ENCODE data around the gene ARHGEF12.

DNA sequence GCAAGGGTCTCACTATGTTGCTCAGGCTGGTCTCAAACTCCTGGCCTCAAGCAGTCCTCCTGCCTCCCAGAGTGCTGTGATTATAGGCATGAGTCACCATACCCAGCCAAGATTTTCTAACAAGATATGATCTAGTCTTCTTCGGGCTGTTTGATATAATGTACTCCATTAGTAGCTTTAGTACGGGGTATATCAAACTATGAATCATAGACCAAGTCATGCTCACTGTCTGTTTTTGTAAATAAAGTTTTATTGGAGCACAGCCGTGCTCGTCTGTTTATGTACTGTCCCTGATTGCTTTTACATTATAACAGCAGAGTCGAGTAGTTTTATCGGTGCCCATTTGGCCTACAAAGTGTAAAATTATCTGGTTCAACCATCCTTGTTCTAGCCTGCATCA is 131.4 kb downstream of the ARHGEF12 start:
- TF ChIP-seq TEAD4 (IDR thresholded peaks at IDR 0.05) (no peak), TAF1 (IDR thresholded peaks at IDR 0.05; ENCODE audit: low read depth) (no peak), YY1 (IDR thresholded peaks at IDR 0.05; ENCODE audit: low read depth) (no peak), FOXM1 (IDR thresholded peaks at IDR 0.05; ENCODE audit: borderline replicate concordance, low read depth) (no peak), CREB1 (IDR thresholded peaks at IDR 0.05; ENCODE audit: low read depth) (no peak), EGR1 (IDR thresholded peaks at IDR 0.05) (no peak), CEBPB (IDR thresholded peaks at IDR 0.05) (no peak), NFIC (IDR thresholded peaks at IDR 0.05) (no peak), ZBTB7A (IDR thresholded peaks at IDR 0.05; ENCODE audit: low read depth) (no peak)
- TF ChIP-seq, protein P1, sequence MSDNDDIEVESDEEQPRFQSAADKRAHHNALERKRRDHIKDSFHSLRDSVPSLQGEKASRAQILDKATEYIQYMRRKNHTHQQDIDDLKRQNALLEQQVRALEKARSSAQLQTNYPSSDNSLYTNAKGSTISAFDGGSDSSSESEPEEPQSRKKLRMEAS (IDR thresholded peaks at IDR 0.05), result no peak

All from Ishikawa (cell line).